Heart right ventricle (tissue), 16 donors: ENCODE measurements around the gene SVEP1. TPM values are rescaled to one million over a fixed set of nuclear protein-coding genes. Genes with fewer than 3 reads are reported as not detected.

ENCODE experiments used
- ATAC-seq, 8 donors: fragments of 200-7000 bp; cut with Tn5 transposase; one replicate each; pipeline ENCODE4 v1.9.1; 2020; ENCODE audit warnings: mild to moderate bottlenecking in 8 of 8, moderate library complexity in 8 of 8, moderate number of reproducible peaks in 1 of 8
- DNase-seq, 2 donors: peaks; one replicate each; pipeline ENCODE4 v3.0.0-alpha.2; 2020
- H3K27ac ChIP-seq, 10 donors: fragments of 200-600 bp; sonication (generic) in 2 of 10; one replicate each; pipeline versions ENCODE4 v1.5.0 to v1.8.0; 2020 to 2022; ENCODE audit warnings: mild to moderate bottlenecking in 3 of 10
- H3K27me3 ChIP-seq, 7 donors: fragments of 200-600 bp; one replicate each; pipeline ENCODE4 v1.8.0; 2021 to 2022; ENCODE audit warnings: mild to moderate bottlenecking in 2 of 7
- H3K36me3 ChIP-seq, 9 donors: fragments of 200-600 bp; sonication (generic) in 1 of 9; one replicate each; pipeline versions ENCODE4 v1.5.0 to v1.8.0; 2020 to 2022; ENCODE audit warnings: mild to moderate bottlenecking in 2 of 9
- H3K4me1 ChIP-seq, 9 donors: fragments of 200-600 bp; sonication (generic) in 1 of 9; one replicate each; pipeline versions ENCODE4 v1.5.0 to v1.8.0; 2020 to 2022; ENCODE audit warnings: mild to moderate bottlenecking in 4 of 9
- H3K4me3 ChIP-seq, 10 donors: fragments of 200-600 bp; sonication (generic) in 2 of 10; one replicate each; pipeline versions ENCODE4 v1.5.0 to v1.8.0; 2020 to 2022; ENCODE audit warnings: mild to moderate bottlenecking in 7 of 10, moderate library complexity in 2 of 10
- H3K9me3 ChIP-seq, 11 donors: fragments of 200-600 bp in 10 of 11; sonication (generic) in 2 of 11; one replicate each; pipeline versions ENCODE4 v1.5.0 to v1.8.0; 2013 to 2022; ENCODE audit warnings: mild to moderate bottlenecking in 2 of 11, control low read depth in 1 of 11, moderate library complexity in 1 of 11
- CTCF ChIP-seq, 9 donors: fragments of 200-600 bp; sonication (generic) in 2 of 9; IDR thresholded peaks; one replicate each; pipeline versions ENCODE4 v1.5.0 to v1.8.0; 2021 to 2022; ENCODE audit warnings: antibody characterized with exemption in 9 of 9, mild to moderate bottlenecking in 5 of 9, moderate library complexity in 1 of 9
- WGBS, 2 donors: extraction: QIAGEN DNeasy Blood & Tissue Kit; methylation state at CpG; one replicate each; pipeline ENCODE4 v1.1.7; 2013; ENCODE audit warnings: inconsistent platforms in 1 of 2; 5-methylcytosine and 5-hydroxymethylcytosine counted together
- intact Hi-C, 10 donors: fragments of 100-400 bp; cut with DNase I; formaldehyde crosslinking; loops; one replicate each; pipeline versions ENCODE4 v1.11.1 to v1.14.2; 2022
- polyA plus RNA-seq, 2 donors: library from polyadenylated mRNA; stranded (reverse); fragments of 200-250 nt; gene quantifications; one replicate each; pipeline ENCODE4 v1.2.3, GENCODE V29; 2013
- total RNA-seq, 10 donors: library from RNA; stranded (reverse); fragmentation: NEBNext Ultra II Directional in 3 of 10; extraction: Animal tissue kit (Norgen Biotek cat#: 25700) in 3 of 10; gene quantifications; one replicate each; pipeline versions ENCODE4 v1.2.1 to v1.2.4, GENCODE V29; 2021 to 2023
- donor health status: Arrhythmogenic right ventricular cardiomyopathy.
- donor health status: ischemic (EF 13 %, LVEDD 7.1; RV severe dilation, severe dysfunction).
- donor health status: healthy with polysubstance abuse.
- donor health status: DM: no; HTN: yes; CAD: no.
- donor health status: DM: no; HTN: no; CAD: no.
- donor health status: ischemic (EF 25% LVEDD 6.9; RV normal size, moderate dysfunction).
- donor health status: ischemic (EF 25% LVEDD 5.7; RV mildly dilated, moderate dysfunction).
- donor health status: healthy.
- donor health status: DM: yes; HTN: yes; CAD: no.
- donor health status: Ischemic cardiomyopathy.
- donor health status: ischemic (EF 35%, LVEDD 5.7; RV mildly dilated, moderate dysfunction).
- donor health status: nonischemic (EF 11% LVEDD 7.7; RV severe dilation, severe dysfunction).
- donor health status: DM: yes; HTN: yes; CAD: no.
- donor health status: PGD.
- donor health status: ischemic (EF 29% LVEDD 5.4; RV normal size, mild dysfunction).
- donor health status: nonischemic (EF 23%, LVEDD 6.1; RV moderate dilation, normal function).

Gene SVEP1
- total and polyA plus RNA-seq, 12 donors: 0.66 to 16.4 (median 6.3) TPM

GRCh38 chr9:110351009-110351467 is 228.5 kb downstream of the SVEP1 start:
- ATAC-seq (peak in 2 of 8 donors; percentile 50 to 80), DNase-seq (no peak)
- Histone ChIP-seq H3K4me3 (no peak overlapping the region), H3K4me1 (peaks cover 0 to 9% (median 0%) of the 10 kb centered on the region in 9 donors), H3K36me3 (no peaks in the 10 kb centered on the region), H3K27ac (no peak overlapping the region), H3K27me3 (no peaks in the 10 kb centered on the region), H3K9me3 (no peaks in the 10 kb centered on the region)
- 29 to 57% methylated on average over 1 of the region's 1 CpG for WGBS, 2 donors
- intact Hi-C loops: no loop called here
- TF ChIP-seq CTCF (IDR thresholded peaks at IDR 0.05): no peak

GRCh38 chr9:110346325-110346724 is 233.2 kb downstream of the SVEP1 start:
- WGBS, 2 donors: 35 to 51% methylated on average over 3 of the region's 3 CpGs
- ATAC-seq (no peak), DNase-seq (no peak)
- H3K4me3 ChIP-seq: no peak overlapping the region
- H3K27ac ChIP-seq: no peak overlapping the region
- H3K9me3 ChIP-seq: no peaks in the 10 kb centered on the region
- TF ChIP-seq CTCF (IDR thresholded peaks at IDR 0.05): no peak
- H3K4me1 ChIP-seq: peaks cover 0 to 7% (median 0%) of the 10 kb centered on the region in 9 donors
- intact Hi-C loops: no loop called here
- peaks cover 0 to 3% (median 0%) of the 10 kb centered on the region in 7 donors for H3K27me3 ChIP-seq
- H3K36me3 ChIP-seq: no peaks in the 10 kb centered on the region

GRCh38 chr9:110344821-110345220 is 234.7 kb downstream of the SVEP1 start:
- H3K27me3 ChIP-seq: peaks cover 0 to 3% (median 0%) of the 10 kb centered on the region in 7 donors
- intact Hi-C loops: no loop called here
- H3K9me3 ChIP-seq: no peaks in the 10 kb centered on the region
- ATAC-seq (no peak), DNase-seq (no peak)
- 89 to 91% methylated on average over 6 of the region's 6 CpGs for WGBS, 2 donors
- H3K27ac ChIP-seq: no peak overlapping the region
- no peak for TF ChIP-seq CTCF (IDR thresholded peaks at IDR 0.05)
- H3K36me3 ChIP-seq: no peaks in the 10 kb centered on the region
- no peaks in the 10 kb centered on the region for H3K4me1 ChIP-seq
- no peak overlapping the region for H3K4me3 ChIP-seq

- H3K36me3 ChIP-seq: no peaks in the 10 kb centered on the region
- intact Hi-C loops: no loop called here
- DNase-seq (no peak), ATAC-seq (no peak)
- TF ChIP-seq CTCF (IDR thresholded peaks at IDR 0.05): no peak
- no peak overlapping the region for H3K4me3 ChIP-seq
- peaks cover 0 to 3% (median 0%) of the 10 kb centered on the region in 7 donors for H3K27me3 ChIP-seq
- H3K27ac ChIP-seq: no peak overlapping the region
- H3K9me3 ChIP-seq: no peaks in the 10 kb centered on the region
- WGBS, 2 donors: 85 to 89% methylated on average over 5 of the region's 5 CpGs
- no peaks in the 10 kb centered on the region for H3K4me1 ChIP-seq
Observed at GRCh38 chr9:110343551-110343950, 236.0 kb downstream of the SVEP1 start.
